ENCODE data around the gene PRR11.
"Not testable (repeated sequence)": the region's sequence is repeated elsewhere in the genome, so short reads cannot be mapped to it uniquely, and the experiment has no call there.

Gene PRR11

GRCh38 chr17:59167571-59168001 lies 12.0 kb downstream of the PRR11 start:
- TF ChIP-seq, protein P1, sequence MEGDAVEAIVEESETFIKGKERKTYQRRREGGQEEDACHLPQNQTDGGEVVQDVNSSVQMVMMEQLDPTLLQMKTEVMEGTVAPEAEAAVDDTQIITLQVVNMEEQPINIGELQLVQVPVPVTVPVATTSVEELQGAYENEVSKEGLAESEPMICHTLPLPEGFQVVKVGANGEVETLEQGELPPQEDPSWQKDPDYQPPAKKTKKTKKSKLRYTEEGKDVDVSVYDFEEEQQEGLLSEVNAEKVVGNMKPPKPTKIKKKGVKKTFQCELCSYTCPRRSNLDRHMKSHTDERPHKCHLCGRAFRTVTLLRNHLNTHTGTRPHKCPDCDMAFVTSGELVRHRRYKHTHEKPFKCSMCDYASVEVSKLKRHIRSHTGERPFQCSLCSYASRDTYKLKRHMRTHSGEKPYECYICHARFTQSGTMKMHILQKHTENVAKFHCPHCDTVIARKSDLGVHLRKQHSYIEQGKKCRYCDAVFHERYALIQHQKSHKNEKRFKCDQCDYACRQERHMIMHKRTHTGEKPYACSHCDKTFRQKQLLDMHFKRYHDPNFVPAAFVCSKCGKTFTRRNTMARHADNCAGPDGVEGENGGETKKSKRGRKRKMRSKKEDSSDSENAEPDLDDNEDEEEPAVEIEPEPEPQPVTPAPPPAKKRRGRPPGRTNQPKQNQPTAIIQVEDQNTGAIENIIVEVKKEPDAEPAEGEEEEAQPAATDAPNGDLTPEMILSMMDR (IDR thresholded peaks at IDR 0.05; ENCODE audit: low read depth, low read length): no peak
- peak; percentile 28 to 53 for DNase-seq (ENCODE audit: low read depth in 2 of 2)
- H3K4me3 ChIP-seq (replicated peaks in 1 of 2; ENCODE audit: low read depth in 2 of 2, low read length in 2 of 2): no peak overlapping the region

- no peak overlapping the region for H3K4me3 ChIP-seq (replicated peaks in 1 of 2; ENCODE audit: low read depth in 2 of 2, low read length in 2 of 2)
- no peak for DNase-seq (ENCODE audit: low read depth in 2 of 2)
- TF ChIP-seq, protein P1 (IDR thresholded peaks at IDR 0.05; ENCODE audit: low read depth, low read length): no peak
Observed at GRCh38 chr17:59172436-59173004, 17.0 kb downstream of the PRR11 start.

- TF ChIP-seq, protein P1 (IDR thresholded peaks at IDR 0.05; ENCODE audit: low read depth, low read length): no peak
Observed at GRCh38 chr17:59174671-59175070, 19.1 kb downstream of the PRR11 start.

GRCh38 chr17:59175076-59175475 lies 19.5 kb downstream of the PRR11 start:
- TF ChIP-seq, protein P1 (IDR thresholded peaks at IDR 0.05; ENCODE audit: low read depth, low read length): no peak
- no peak for DNase-seq (ENCODE audit: low read depth in 2 of 2)
- H3K4me3 ChIP-seq (replicated peaks in 1 of 2; ENCODE audit: low read depth in 2 of 2, low read length in 2 of 2): no peak overlapping the region

More at GRCh38 chr17:59174671-59175070, 19.1 kb downstream of the PRR11 start:
- H3K4me3 ChIP-seq (replicated peaks in 1 of 2; ENCODE audit: low read depth in 2 of 2, low read length in 2 of 2): no peak overlapping the region
- DNase-seq (ENCODE audit: low read depth in 2 of 2): no peak

- H3K4me3 ChIP-seq (replicated peaks in 1 of 2; ENCODE audit: low read depth in 2 of 2, low read length in 2 of 2): no peak overlapping the region
- TF ChIP-seq, protein P1 (IDR thresholded peaks at IDR 0.05; ENCODE audit: low read depth, low read length): no peak
Observed at GRCh38 chr17:59178266-59178985, 22.9 kb downstream of the PRR11 start.

GRCh38 chr17:59179601-59180000 lies 24.1 kb downstream of the PRR11 start:
- DNase-seq (ENCODE audit: low read depth in 2 of 2); H3K4me3 ChIP-seq (replicated peaks in 1 of 2; ENCODE audit: low read depth in 2 of 2, low read length in 2 of 2): not testable (repeated sequence)

More at GRCh38 chr17:59178266-59178985, 22.9 kb downstream of the PRR11 start:
- DNase-seq (ENCODE audit: low read depth in 2 of 2): no peak

DNA sequence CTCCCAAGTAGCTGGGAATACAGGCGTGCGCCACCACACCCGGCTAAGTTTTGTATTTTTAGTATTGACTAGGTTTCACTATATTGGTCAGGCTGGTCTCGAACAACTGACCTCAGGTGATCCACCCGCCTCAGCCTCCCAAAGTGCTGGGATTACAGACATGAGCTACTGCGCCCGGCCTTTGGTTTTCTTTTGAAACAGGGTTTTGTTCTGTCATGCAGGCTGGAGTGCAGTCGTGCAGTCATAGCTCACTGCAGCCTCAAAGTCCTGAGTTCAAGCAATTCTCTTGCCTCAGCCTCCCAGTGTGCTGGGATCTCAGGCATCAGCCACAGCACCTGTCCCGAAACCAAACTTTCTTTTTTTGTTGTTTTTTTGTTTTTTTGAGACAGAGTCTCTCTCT lies 25.1 kb downstream of the PRR11 start:
- H3K4me3 ChIP-seq (replicated peaks in 1 of 2; ENCODE audit: low read depth in 2 of 2, low read length in 2 of 2): no peak overlapping the region
- no peak for DNase-seq (ENCODE audit: low read depth in 2 of 2)
- TF ChIP-seq, protein P1 (IDR thresholded peaks at IDR 0.05; ENCODE audit: low read depth, low read length): no peak
